ENCODE measurements around the gene YARS1. TPM values are rescaled to one million over a fixed set of nuclear protein-coding genes. Genes with fewer than 3 reads are reported as not detected.

The YARS1 gene
- total and polyA plus RNA-seq, 2 of the 13 experiments (the other 11 are each of a cell fraction or from before 2014, with no cell fraction given), result 50.1 to 113 TPM

DNA sequence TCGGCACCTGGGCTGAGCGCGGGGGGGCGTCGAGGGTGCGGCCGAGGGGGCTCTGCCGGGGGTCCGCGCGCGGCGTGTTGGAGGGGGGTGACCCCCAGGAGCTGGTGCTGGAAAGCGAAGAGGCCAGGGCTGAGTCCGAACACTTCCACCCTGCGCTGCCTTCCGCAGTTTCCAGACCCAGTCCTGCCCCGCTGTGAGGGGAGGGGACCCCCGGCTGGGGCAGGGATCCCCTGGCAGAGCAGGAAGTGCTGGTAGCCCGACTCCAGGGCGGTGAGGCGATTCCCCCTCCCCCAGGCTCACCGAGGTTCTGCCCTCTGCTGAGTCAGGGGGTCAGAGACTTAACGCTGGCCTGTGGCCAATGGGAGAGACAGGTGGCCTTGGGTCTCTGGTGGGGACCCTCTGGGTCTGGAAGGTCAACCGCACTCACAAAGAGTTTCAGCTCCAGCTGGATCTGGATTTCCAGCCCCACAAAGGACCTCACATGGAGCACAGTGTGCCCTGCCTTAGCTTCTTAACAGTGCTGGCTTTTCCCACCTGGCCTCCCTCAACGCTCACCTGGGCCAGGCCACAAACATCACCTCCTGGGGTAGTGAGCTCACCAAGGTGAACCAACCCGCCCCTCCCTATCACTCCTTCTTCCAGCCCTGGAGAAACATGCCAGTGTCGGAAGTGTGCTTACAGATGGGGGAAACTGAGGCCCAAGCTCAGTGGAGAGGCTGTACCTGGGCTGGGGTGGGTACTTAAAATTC lies 74.8 kb downstream of the YARS1 start (continued):
- TF ChIP-seq HNRNPUL1 (IDR thresholded peaks at IDR 0.05; ENCODE audit: low read depth, low read length) (no peak), ZNF382 (CRISPR knock-in tag; IDR thresholded peaks at IDR 0.05; ENCODE audit: borderline replicate concordance) (no peak), SNAPC2 (CRISPR knock-in tag; IDR thresholded peaks at IDR 0.05) (no peak), ZIK1 (CRISPR knock-in tag; IDR thresholded peaks at IDR 0.05; ENCODE audit: borderline replicate concordance, low read depth) (no peak), KAT7 (CRISPR knock-in tag; IDR thresholded peaks at IDR 0.05; ENCODE audit: borderline replicate concordance) (peak; percentile 62; the same call in 1 of the 2 replicates), CEBPB (IDR thresholded peaks at IDR 0.05; ENCODE audit: borderline replicate concordance, low read depth, low read length) (no peak), HMG20B (CRISPR knock-in tag; conservative IDR thresholded peaks at IDR 0.05) (no peak), ZKSCAN8 (CRISPR knock-in tag; IDR thresholded peaks at IDR 0.05; ENCODE audit: borderline replicate concordance) (no peak), TBP (CRISPR knock-in tag; IDR thresholded peaks at IDR 0.05) (0 out of 2 replicates have a peak, but pooled peaks have one; percentile 46), ZNF124 (CRISPR knock-in tag; IDR thresholded peaks at IDR 0.05) (no peak), JUN (CRISPR knock-in tag; IDR thresholded peaks at IDR 0.05) (no peak), ZNF331 (CRISPR knock-in tag; IDR thresholded peaks at IDR 0.05) (0 out of 2 replicates have a peak, but pooled peaks have one; percentile 15), CHCHD3 (CRISPR knock-in tag; IDR thresholded peaks at IDR 0.05) (no peak), ADNP (CRISPR knock-in tag; IDR thresholded peaks at IDR 0.05) (no peak), FOXA3 (CRISPR knock-in tag; IDR thresholded peaks at IDR 0.05) (no peak), WIZ (CRISPR knock-in tag; IDR thresholded peaks at IDR 0.05) (no peak), NCOR1 (IDR thresholded peaks at IDR 0.05; ENCODE audit: borderline replicate concordance, low read length) (no peak), JARID2 (CRISPR knock-in tag; IDR thresholded peaks at IDR 0.05; ENCODE audit: insufficient replicate concordance) (no peak), GABPB1 (CRISPR knock-in tag; IDR thresholded peaks at IDR 0.05) (peak; percentile 62; the same call in 1 of the 2 replicates), ZNF761 (CRISPR knock-in tag; conservative IDR thresholded peaks at IDR 0.05) (no peak), ZNF33A (CRISPR knock-in tag; IDR thresholded peaks at IDR 0.05; ENCODE audit: borderline replicate concordance) (no peak)
- TF ChIP-seq, protein P1, sequence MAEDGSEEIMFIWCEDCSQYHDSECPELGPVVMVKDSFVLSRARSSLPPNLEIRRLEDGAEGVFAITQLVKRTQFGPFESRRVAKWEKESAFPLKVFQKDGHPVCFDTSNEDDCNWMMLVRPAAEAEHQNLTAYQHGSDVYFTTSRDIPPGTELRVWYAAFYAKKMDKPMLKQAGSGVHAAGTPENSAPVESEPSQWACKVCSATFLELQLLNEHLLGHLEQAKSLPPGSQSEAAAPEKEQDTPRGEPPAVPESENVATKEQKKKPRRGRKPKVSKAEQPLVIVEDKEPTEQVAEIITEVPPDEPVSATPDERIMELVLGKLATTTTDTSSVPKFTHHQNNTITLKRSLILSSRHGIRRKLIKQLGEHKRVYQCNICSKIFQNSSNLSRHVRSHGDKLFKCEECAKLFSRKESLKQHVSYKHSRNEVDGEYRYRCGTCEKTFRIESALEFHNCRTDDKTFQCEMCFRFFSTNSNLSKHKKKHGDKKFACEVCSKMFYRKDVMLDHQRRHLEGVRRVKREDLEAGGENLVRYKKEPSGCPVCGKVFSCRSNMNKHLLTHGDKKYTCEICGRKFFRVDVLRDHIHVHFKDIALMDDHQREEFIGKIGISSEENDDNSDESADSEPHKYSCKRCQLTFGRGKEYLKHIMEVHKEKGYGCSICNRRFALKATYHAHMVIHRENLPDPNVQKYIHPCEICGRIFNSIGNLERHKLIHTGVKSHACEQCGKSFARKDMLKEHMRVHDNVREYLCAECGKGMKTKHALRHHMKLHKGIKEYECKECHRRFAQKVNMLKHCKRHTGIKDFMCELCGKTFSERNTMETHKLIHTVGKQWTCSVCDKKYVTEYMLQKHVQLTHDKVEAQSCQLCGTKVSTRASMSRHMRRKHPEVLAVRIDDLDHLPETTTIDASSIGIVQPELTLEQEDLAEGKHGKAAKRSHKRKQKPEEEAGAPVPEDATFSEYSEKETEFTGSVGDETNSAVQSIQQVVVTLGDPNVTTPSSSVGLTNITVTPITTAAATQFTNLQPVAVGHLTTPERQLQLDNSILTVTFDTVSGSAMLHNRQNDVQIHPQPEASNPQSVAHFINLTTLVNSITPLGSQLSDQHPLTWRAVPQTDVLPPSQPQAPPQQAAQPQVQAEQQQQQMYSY (CRISPR knock-in tag; IDR thresholded peaks at IDR 0.05), result no peak
- TF ChIP-seq, protein P2, sequence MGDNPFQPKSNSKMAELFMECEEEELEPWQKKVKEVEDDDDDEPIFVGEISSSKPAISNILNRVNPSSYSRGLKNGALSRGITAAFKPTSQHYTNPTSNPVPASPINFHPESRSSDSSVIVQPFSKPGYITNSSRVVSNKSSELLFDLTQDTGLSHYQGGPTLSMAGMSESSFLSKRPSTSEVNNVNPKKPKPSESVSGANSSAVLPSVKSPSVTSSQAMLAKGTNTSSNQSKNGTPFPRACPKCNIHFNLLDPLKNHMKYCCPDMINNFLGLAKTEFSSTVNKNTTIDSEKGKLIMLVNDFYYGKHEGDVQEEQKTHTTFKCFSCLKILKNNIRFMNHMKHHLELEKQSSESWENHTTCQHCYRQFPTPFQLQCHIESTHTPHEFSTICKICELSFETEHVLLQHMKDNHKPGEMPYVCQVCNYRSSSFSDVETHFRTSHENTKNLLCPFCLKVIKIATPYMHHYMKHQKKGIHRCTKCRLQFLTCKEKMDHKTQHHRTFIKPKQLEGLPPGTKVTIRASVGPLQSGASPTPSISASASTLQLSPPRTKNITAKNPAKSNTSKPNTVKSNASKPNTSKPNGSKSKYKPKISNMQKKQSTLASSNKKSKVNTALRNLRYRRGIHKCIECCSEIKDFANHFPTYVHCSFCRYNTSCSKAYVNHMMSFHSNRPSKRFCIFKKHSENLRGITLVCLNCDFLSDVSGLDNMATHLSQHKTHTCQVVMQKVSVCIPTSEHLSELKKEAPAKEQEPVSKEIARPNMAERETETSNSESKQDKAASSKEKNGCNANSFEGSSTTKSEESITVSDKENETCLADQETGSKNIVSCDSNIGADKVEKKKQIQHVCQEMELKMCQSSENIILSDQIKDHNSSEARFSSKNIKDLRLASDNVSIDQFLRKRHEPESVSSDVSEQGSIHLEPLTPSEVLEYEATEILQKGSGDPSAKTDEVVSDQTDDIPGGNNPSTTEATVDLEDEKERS (CRISPR knock-in tag; IDR thresholded peaks at IDR 0.05), result 0 out of 2 replicates have a peak, but pooled peaks have one; percentile 55
- TF ChIP-seq, protein P3, sequence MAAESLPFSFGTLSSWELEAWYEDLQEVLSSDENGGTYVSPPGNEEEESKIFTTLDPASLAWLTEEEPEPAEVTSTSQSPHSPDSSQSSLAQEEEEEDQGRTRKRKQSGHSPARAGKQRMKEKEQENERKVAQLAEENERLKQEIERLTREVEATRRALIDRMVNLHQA (CRISPR knock-in tag; IDR thresholded peaks at IDR 0.05), result no peak

All from HepG2 (cell line).